Activated CD8-positive, alpha-beta memory T cell treated with anti-CD3 and anti-CD28 coated beads, Interleukin-2, amount 10 ng/mL, durations not matched to agents 7 days and 5 days (primary cell): Measurements from ENCODE around the gene TMPRSS2. TPM values are rescaled to one million over a fixed set of nuclear protein-coding genes. Genes with fewer than 3 reads are reported as not detected.
A peak's percentile ranks its signal among the peaks of the same experiment; 100 is the strongest.
"Not testable (repeated sequence)": the region's sequence is repeated elsewhere in the genome, so short reads cannot be mapped to it uniquely, and the experiment has no call there.

ENCODE experiments used
- ATAC-seq: fragments of 150-1000 bp; cut with Tn5 transposase; one replicate; pipeline ENCODE4 v1.10.0; 2021; ENCODE audit warnings: moderate library complexity
- CTCF ChIA-PET: fragments of 350-600 bp; sonication (Branson Sonifier 250); formaldehyde crosslinking; loops from one replicate; lab custom pipeline; 2021; ENCODE audit warnings: antibody characterized with exemption; lab: Charles Lee
- DNase-seq: peaks from one replicate; pipeline ENCODE4 v3.0.0-alpha.2; 2020
- H3K27ac Mint-ChIP-seq: one replicate; pipeline ENCODE4 v1.8.0; 2021; ENCODE audit warnings: mild to moderate bottlenecking, mixed read lengths
- H3K27me3 Mint-ChIP-seq: one replicate; pipeline ENCODE4 v1.8.0; 2021; ENCODE audit warnings: mixed read lengths
- H3K36me3 Mint-ChIP-seq: one replicate; pipeline ENCODE4 v1.8.0; 2021; ENCODE audit warnings: mild to moderate bottlenecking, mixed read lengths
- H3K4me1 Mint-ChIP-seq: one replicate; pipeline ENCODE4 v1.8.0; 2021; ENCODE audit warnings: mixed read lengths
- H3K4me3 Mint-ChIP-seq: one replicate; pipeline ENCODE4 v1.8.0; 2021; ENCODE audit warnings: mild to moderate bottlenecking, moderate library complexity, mixed read lengths
- H3K9me3 Mint-ChIP-seq: one replicate; pipeline ENCODE4 v1.8.0; 2022; ENCODE audit warnings: low read depth, mixed read lengths
- total RNA-seq, 2 experiments: library from RNA; stranded (reverse); gene quantifications; one replicate each; pipeline ENCODE4 v1.2.3, GENCODE V29; 2021

The TMPRSS2 gene
- total RNA-seq, 2 experiments from 2014 or later = not detected

DNA sequence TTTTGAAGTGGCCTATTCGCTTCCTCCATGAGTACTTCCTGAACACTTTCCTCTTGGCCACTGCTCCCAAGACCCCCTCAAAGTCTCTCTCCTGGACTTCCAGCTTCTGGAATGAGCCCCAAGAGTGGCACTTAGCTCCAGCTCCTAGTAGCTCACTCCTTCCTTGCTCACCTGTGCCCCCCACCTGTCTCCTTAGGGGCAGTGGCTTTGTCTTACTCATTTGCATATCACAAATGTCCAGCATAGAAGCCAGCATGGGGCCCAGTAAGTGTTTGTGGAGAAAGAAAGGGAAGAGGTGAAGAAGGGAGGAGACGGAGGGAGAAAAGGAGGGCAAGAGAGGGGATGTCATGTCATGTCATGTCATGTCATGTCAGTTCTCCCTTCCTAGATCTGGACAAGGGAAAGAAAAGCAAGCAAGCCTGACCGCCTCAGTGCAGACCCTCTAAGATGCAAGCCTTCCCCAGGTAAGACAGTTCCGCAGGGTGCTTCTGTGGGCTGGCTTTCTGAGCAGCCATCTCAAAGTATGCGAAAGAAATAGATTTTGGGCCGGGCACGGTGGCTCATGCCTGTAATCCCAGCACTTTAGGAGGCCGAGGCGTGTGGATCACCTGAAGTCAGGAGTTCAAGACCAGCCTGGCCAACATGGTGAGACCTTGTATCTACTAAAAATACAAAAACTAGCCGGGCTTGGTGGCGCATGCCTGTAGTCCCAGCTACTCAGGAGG lies 88.8 kb downstream of the TMPRSS2 start:
- peaks cover 43% of the 10 kb centered on the region for H3K4me1 Mint-ChIP-seq
- no peaks in the 10 kb centered on the region for H3K9me3 Mint-ChIP-seq
- DNase-seq (peak; percentile 36), ATAC-seq (no peak)
- peaks cover 18% of the 10 kb centered on the region for H3K27me3 Mint-ChIP-seq
- H3K4me3 Mint-ChIP-seq = peak overlapping the region; percentile 22
- H3K36me3 Mint-ChIP-seq = peaks cover 19% of the 10 kb centered on the region
- peak overlapping the region; percentile 100 for H3K27ac Mint-ChIP-seq
- CTCF ChIA-PET = interaction anchor here (0.9 to 1.0 kb wide), 2 partner anchors 9 to 49 kb away, joined by 4 to 7 read pairs; no protein-coding TSS in a partner anchor

DNA sequence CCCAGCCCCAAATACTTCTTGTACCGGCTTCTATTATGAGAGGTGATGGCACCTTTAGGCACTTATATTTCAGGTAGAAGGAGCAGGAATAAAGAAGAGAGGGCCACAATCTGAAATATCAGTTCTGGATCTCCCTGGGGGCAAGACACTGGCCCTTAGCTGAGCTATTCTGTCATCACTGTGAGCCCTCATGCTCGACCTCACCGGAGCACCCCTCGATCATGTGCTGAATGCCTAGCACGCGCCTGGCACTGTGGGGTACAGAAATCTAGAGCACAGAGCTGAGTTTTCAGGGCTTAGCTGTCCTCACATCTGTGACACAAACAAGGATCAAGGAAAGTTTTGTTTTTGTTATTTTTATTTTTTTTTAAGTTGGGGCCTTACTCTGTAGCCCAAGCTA lies 89.6 kb downstream of the TMPRSS2 start:
- CTCF ChIA-PET = interaction anchor here (0.9 to 1.0 kb wide), 3 partner anchors 9 to 48 kb away, joined by 3 to 7 read pairs (median 4); no protein-coding TSS in a partner anchor
- no peak for ATAC-seq
- Mint-ChIP-seq H3K27me3 (peaks cover 24% of the 10 kb centered on the region), H3K36me3 (peaks cover 18% of the 10 kb centered on the region), H3K4me3 (no peak overlapping the region), H3K4me1 (peaks cover 35% of the 10 kb centered on the region), H3K9me3 (peaks cover 2% of the 10 kb centered on the region), H3K27ac (peak overlapping the region; percentile 100)
- no peak for DNase-seq

GRCh38 chr21:41417505-41417904 lies 90.5 kb downstream of the TMPRSS2 start:
- DNase-seq, H3K27ac Mint-ChIP-seq, H3K4me3 Mint-ChIP-seq, ATAC-seq, H3K9me3 Mint-ChIP-seq: not testable (repeated sequence)
- peaks cover 26% of the 10 kb centered on the region for H3K4me1 Mint-ChIP-seq
- peaks cover 14% of the 10 kb centered on the region for H3K36me3 Mint-ChIP-seq
- CTCF ChIA-PET = interaction anchor here (0.9 to 1.4 kb wide), 2 partner anchors 10 to 135 kb away, joined by 3 read pairs; no protein-coding TSS in a partner anchor
- peaks cover 33% of the 10 kb centered on the region for H3K27me3 Mint-ChIP-seq

Other genes with a start within 250 kb of the TMPRSS2 start
- gene FAM3B, start 191.4 kb downstream of the TMPRSS2 start, total RNA-seq = not detected
- gene MX2, start 146.1 kb downstream of the TMPRSS2 start, total RNA-seq = 100 to 1,000 TPM in 1 of 2 experiments, 10 to 100 TPM in 1; 65.1 to 158 TPM
- gene MX1, start 81.9 kb downstream of the TMPRSS2 start, total RNA-seq = 100 to 1,000 TPM; 544 to 967 TPM